Activated CD4-positive, alpha-beta T cell treated with anti-CD3 and anti-CD28 coated beads, Interleukin-10, Interleukin-2, amounts not matched to agents 100 ng/mL and 50 ng/mL, durations not matched to agents 16 hours and 8 hours (primary cell): ENCODE measurements around the gene CTNNA3.
"Not testable (repeated sequence)": the region's sequence is repeated elsewhere in the genome, so short reads cannot be mapped to it uniquely, and the experiment has no call there.

Source experiments
- DNase-seq: peaks from one replicate; pipeline ENCODE4 v3.0.0-alpha.2; 2020

The CTNNA3 gene

DNA sequence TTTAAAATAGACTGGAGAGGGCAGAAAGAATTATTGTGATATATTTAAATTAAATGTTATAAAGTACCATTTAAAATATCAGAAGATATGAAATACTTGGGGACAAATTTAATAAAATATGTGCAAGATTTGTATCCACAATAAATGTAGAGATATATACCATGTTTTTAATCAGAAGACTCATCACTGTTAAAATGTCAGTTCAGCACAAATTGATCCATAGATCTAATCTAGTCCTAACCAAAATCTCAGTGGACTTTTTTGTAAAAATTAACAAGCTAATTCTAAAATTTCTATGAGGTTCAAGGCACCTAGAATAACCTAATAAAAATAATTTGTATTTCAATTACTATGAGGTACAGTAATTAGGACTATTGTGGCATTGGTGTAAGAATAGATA is 96.4 kb downstream of the CTNNA3 start:
- no peak for DNase-seq

DNA sequence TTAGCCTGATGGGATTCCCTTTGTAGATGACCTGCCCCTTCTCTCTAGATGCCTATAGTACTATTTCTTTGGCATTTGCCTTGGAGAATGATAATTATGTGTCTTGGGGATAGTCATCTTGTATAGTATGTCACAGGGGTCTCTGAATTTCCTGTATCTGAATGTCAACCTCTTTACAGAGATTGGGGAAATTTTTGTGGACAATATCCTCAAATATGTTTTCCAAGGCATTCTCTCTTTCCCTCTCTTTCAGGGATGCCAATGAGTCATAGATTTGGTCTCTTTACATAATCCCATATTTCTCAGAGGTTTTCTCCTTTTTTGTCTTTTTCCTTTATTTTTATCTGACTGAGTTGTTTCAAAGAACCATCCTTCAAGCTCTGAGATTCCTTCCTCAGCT is 99.4 kb downstream of the CTNNA3 start:
- no peak for DNase-seq

DNA sequence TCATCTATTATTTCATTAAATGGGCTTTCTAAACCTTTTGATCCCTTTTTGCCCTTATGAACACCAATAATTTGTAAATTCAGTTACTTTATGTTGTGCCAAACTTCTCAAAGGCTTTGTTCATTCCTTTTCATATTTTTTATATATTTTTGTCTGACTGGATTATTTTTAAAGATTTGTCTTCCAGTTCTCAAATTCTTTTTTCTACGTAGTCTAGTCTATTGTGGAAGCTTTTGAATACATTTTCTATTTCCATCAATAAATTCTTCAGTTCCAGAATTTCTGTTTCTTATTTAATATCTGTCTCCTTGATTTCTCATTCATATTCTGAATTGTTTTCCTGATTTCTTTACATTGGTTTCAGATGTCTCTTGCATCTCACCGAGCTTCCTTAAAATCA is 108.2 kb downstream of the CTNNA3 start:
- DNase-seq = no peak

DNA sequence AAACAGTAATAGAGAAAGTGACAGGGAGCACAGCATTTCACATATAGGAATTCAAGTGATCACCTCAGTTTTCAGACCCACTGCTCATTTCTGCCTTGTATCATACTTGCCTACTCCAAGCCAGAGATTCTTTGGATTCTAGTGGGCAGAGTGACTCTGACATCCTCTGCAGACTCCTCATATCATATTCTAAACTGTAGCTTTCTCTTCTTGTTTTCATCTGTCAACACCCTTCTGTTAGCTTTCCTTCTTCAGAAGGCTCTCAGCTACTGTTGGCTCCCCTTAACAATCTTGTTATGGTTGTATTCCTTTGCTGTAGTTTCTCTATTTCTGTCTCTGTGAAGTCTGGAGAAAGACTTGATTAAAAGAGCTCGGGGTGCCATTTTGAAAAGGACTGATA is 120.5 kb downstream of the CTNNA3 start:
- DNase-seq = no peak

GRCh38 chr10:67573484-67573883 is 122.5 kb downstream of the CTNNA3 start:
- DNase-seq = no peak

- no peak for DNase-seq
These were observed 124.5 kb downstream of the CTNNA3 start for GRCh38 chr10:67571503-67571902.

DNA sequence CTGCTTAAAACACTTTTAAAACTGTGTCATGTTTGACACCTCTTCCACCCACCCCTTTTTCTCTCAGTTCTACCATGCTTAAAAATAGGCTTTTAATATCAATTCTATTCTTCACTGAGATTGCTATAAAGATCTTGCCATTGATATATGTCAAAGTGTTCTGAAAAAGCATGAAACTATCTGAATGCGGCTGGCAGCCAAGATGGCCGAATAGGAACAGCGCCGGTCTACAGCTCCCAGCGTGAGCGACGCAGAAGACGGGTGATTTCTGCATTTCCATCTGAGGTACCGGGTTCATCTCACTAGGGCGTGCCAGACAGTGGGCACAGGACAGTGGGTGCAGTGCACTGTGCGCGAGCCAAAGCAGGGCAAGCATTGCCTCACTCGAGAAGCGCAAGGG is 137.7 kb downstream of the CTNNA3 start:
- DNase-seq = not testable (repeated sequence)

DNA sequence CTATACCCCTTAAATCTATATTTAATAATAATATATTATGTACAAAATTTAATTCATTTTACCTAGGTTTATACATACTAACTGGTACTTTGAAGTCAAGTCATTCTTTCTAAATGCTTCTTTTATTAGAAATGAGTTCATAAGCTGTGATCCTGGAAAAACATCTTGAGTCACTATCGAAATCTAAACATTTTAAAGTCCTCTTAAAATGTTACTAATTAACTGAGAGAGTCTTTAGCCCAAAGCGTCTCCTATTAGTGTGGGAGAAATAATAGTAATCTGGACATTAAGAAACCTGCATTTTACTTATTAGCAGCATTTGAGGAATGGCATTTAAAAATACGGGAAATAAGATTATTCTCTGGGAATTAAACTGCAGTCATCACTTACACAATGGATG is 142.7 kb downstream of the CTNNA3 start:
- no peak for DNase-seq

- DNase-seq = no peak
These were observed 145.1 kb downstream of the CTNNA3 start for GRCh38 chr10:67550838-67551402.

DNA sequence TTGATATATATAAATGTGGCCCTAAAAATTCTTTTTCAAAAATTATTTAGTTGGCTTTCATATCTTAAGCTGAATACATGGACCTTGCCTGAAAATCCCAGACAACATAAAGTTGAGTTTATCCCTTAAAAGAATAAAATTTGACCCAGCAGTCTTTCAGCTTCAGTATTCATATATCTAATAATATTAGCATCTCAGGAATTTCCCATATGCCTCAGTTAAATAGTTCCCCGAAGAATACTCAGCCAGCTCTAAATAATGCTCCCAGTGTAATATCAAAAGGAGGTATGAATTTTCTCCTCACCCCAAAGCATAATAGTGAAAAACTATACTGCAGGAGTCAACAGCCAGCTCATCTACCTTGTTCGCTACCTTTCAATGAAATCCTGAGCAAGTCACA is 145.9 kb downstream of the CTNNA3 start:
- no peak for DNase-seq

DNA sequence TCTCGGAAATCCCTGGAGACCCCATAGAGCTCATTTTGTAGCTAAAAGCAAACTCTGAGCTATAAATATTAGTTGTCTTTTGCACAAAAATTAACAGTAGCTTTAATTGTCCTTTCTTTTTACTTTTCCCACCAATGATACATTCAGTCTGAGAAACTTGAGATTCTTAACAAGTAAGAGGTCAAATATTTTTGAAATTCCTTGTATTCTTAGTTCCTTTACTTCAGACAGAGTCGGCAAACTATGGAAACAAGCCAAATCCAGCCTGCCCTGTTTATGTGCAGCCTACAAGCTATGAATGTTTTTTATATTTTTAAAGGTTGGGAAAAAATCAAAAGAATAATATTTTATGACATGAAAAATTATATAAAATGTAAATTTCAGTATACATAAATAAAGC is 146.6 kb downstream of the CTNNA3 start:
- DNase-seq = no peak

- DNase-seq = no peak
These were observed 154.6 kb downstream of the CTNNA3 start for GRCh38 chr10:67541411-67541810.

- no peak for DNase-seq
These were observed 156.7 kb downstream of the CTNNA3 start for GRCh38 chr10:67539312-67539711.

DNA sequence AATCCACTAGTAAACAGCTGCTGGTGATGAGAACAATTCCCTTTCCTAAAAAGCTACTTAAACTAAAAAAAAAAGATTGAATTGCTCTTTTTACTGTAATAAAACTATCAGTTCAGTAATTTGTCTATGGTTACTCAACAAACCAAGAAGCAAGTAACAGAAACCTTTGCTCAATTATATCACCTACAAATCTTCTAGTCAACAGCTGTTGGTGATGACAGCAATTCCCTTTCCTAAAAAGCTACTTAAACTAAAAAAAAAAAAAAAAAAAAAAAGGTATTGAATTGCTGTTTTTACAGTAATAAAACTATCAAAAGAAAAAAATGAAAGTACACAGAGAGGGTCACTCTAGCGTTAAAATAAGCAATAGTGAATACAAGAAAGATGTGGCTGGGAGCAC is 158.1 kb downstream of the CTNNA3 start:
- DNase-seq = no peak

GRCh38 chr10:67533376-67533775 is 162.6 kb downstream of the CTNNA3 start:
- DNase-seq = no peak

- DNase-seq = not testable (repeated sequence)
These were observed 165.0 kb downstream of the CTNNA3 start for GRCh38 chr10:67530990-67531389.

- DNase-seq = no peak
These were observed 168.6 kb downstream of the CTNNA3 start for GRCh38 chr10:67527351-67527750.

- no peak for DNase-seq
These were observed 174.4 kb downstream of the CTNNA3 start for GRCh38 chr10:67521546-67521945.

DNA sequence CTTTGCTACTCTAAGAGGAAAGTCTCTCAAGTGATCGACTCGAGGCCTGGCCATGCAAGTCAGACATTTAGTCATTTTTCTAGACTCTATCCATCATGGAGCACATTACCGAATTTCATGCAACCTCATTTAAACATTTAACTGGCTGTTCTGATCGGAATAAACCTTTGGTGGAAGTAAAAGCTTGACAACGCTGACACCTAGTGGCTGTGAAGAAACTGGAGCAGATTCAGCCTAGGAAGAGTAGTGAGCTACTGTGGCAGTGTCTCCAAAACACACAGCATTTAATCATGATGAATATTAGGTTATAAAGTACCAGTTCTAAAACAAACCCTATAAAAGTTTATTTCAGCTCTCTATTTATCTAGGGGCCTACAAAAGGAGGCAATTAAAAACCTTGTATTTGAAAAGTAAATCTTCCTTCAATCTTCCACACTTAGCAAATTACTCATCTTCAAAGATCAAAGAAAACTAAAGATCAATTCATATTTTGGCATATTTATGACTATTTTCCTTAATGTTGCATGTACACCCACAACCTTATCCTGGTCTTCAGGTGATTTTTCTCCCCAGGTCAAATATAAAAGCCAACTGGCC is 175.0 kb downstream of the CTNNA3 start:
- peak; percentile 58 for DNase-seq

DNA sequence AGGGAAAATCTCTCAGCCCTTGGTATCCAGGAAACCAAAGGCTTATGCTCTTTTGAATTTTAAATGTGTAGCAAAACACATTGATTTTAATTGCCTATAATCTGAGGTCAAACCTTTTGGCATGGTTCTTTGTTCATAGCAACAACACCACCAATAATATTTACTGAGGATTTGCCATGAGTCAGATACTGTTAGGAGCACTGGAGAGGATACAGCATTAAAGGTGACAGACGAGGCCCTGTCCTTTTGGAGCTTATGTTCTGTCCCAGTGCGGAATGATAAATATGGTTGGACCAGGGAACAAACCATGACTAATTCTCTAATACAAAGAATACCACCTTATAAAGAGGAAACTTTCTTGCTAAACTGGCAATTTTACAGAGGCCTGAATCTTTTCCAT is 176.6 kb downstream of the CTNNA3 start:
- no peak for DNase-seq

GRCh38 chr10:67518756-67519155 is 177.2 kb downstream of the CTNNA3 start:
- DNase-seq = no peak

DNA sequence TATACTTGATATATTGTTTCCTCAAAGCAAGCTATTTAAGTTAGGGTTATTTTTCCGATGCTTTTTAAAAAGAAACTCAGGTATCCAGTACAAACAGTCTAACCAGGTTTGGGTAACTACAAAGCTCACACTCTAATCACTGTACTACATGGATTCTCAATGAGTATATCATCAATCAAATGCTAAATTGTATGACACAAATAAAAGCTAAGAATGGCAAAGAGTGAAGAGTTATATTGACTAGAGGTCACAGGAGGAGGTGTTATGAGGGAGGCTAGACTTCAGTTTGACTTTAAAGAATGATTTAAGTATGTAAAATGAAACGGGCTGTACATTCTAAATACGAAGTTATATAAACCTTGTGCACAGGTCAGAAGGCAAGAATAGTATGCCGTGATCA is 178.0 kb downstream of the CTNNA3 start:
- no peak for DNase-seq

- no peak for DNase-seq
These were observed 189.3 kb downstream of the CTNNA3 start for GRCh38 chr10:67506757-67507091.

- DNase-seq = no peak
These were observed 189.8 kb downstream of the CTNNA3 start for GRCh38 chr10:67506083-67506756.
